GM23338 (cell line): ENCODE data around the gene PDE4D. TPM values are rescaled to one million over a fixed set of nuclear protein-coding genes. Genes with fewer than 3 reads are reported as not detected.

ENCODE experiments used
- CREB1 ChIP-seq: fragments of 250-450 bp; sonication (Bioruptor Pico); IDR thresholded peaks from 2 replicates; pipeline ENCODE4 v1.5.0; 2020; ENCODE audit warnings: low read depth, mild to moderate bottlenecking, moderate library complexity
- EZH2phosphoT487 ChIP-seq: fragments of 200-600 bp; sonication (generic); IDR thresholded peaks from one replicate; pipeline ENCODE4 v1.8.1; 2018; ENCODE audit warnings: antibody characterized with exemption; ENCODE audit not compliant: unreplicated experiment
- POLR2AphosphoS5 ChIP-seq: IDR thresholded peaks from 2 replicates; pipeline ENCODE4 v1.6.1; 2016; ENCODE audit warnings: antibody characterized with exemption, low read depth
- polyA plus RNA-seq: library from polyadenylated mRNA; unstranded; fragments of >200 nt; fragmentation: Nextera tagmentation; extraction: Ambion mirVana; gene quantifications from 2 replicates; pipeline ENCODE4 v1.2.1, GENCODE V29; 2016
- total RNA-seq: library from RNA; depleted of rRNA; stranded (reverse); fragments of >200 nt; shearing (Covaris generic); gene quantifications from 2 replicates; pipeline ENCODE4 v1.2.3, GENCODE V29; 2014
- TF ChIP-seq, protein P1 (sequence below): fragments of 250-450 bp; sonication (Bioruptor Pico); IDR thresholded peaks from 2 replicates; pipeline ENCODE4 v1.5.0; 2020; ENCODE audit warnings: mild to moderate bottlenecking, moderate library complexity
- TF ChIP-seq, protein P2 (sequence below): IDR thresholded peaks from one replicate; pipeline ENCODE4 v1.6.1; 2018; ENCODE audit warnings: antibody characterized with exemption; ENCODE audit not compliant: unreplicated experiment

Gene PDE4D
- total and polyA plus RNA-seq, 2 experiments from 2014 or later = 2.1 to 4.7 TPM

DNA sequence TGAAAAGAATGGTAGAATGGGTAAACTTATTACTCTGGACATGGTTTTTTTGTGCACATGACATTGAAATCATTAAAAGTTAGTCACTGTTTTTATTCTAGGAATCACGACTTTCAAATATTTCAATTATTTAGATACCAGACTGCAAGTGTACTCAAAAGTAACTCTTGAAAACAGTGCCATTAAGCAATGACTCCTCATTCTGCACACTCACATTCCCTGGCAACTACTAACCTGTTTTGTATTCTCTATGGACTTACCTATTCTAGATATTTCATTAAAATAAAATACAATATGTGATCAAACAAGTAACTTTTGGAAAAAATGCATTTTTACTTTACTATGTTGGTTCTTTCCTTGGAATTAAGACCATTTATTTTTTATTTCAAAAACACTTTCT, 607.0 kb downstream of the PDE4D start (continued):
- TF ChIP-seq, protein P1, sequence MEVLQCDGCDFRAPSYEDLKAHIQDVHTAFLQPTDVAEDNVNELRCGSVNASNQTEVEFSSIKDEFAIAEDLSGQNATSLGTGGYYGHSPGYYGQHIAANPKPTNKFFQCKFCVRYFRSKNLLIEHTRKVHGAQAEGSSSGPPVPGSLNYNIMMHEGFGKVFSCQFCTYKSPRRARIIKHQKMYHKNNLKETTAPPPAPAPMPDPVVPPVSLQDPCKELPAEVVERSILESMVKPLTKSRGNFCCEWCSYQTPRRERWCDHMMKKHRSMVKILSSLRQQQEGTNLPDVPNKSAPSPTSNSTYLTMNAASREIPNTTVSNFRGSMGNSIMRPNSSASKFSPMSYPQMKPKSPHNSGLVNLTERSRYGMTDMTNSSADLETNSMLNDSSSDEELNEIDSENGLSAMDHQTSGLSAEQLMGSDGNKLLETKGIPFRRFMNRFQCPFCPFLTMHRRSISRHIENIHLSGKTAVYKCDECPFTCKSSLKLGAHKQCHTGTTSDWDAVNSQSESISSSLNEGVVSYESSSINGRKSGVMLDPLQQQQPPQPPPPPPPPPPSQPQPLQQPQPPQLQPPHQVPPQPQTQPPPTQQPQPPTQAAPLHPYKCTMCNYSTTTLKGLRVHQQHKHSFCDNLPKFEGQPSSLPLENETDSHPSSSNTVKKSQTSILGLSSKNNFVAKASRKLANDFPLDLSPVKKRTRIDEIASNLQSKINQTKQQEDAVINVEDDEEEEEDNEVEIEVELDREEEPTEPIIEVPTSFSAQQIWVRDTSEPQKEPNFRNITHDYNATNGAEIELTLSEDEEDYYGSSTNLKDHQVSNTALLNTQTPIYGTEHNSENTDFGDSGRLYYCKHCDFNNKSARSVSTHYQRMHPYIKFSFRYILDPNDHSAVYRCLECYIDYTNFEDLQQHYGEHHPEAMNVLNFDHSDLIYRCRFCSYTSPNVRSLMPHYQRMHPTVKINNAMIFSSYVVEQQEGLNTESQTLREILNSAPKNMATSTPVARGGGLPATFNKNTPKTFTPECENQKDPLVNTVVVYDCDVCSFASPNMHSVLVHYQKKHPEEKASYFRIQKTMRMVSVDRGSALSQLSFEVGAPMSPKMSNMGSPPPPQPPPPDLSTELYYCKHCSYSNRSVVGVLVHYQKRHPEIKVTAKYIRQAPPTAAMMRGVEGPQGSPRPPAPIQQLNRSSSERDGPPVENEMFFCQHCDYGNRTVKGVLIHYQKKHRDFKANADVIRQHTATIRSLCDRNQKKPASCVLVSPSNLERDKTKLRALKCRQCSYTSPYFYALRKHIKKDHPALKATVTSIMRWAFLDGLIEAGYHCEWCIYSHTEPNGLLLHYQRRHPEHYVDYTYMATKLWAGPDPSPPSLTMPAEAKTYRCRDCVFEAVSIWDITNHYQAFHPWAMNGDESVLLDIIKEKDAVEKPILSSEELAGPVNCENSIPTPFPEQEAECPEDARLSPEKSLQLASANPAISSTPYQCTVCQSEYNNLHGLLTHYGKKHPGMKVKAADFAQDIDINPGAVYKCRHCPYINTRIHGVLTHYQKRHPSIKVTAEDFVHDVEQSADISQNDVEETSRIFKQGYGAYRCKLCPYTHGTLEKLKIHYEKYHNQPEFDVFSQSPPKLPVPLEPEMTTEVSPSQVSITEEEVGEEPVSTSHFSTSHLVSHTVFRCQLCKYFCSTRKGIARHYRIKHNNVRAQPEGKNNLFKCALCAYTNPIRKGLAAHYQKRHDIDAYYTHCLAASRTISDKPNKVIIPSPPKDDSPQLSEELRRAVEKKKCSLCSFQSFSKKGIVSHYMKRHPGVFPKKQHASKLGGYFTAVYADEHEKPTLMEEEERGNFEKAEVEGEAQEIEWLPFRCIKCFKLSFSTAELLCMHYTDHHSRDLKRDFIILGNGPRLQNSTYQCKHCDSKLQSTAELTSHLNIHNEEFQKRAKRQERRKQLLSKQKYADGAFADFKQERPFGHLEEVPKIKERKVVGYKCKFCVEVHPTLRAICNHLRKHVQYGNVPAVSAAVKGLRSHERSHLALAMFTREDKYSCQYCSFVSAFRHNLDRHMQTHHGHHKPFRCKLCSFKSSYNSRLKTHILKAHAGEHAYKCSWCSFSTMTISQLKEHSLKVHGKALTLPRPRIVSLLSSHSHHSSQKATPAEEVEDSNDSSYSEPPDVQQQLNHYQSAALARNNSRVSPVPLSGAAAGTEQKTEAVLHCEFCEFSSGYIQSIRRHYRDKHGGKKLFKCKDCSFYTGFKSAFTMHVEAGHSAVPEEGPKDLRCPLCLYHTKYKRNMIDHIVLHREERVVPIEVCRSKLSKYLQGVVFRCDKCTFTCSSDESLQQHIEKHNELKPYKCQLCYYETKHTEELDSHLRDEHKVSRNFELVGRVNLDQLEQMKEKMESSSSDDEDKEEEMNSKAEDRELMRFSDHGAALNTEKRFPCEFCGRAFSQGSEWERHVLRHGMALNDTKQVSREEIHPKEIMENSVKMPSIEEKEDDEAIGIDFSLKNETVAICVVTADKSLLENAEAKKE (CRISPR knock-in tag) = no peak
- TF ChIP-seq POLR2AphosphoS5 (no peak), EZH2phosphoT487 (no peak), CREB1 (CRISPR knock-in tag) (no peak)
- TF ChIP-seq, protein P2, sequence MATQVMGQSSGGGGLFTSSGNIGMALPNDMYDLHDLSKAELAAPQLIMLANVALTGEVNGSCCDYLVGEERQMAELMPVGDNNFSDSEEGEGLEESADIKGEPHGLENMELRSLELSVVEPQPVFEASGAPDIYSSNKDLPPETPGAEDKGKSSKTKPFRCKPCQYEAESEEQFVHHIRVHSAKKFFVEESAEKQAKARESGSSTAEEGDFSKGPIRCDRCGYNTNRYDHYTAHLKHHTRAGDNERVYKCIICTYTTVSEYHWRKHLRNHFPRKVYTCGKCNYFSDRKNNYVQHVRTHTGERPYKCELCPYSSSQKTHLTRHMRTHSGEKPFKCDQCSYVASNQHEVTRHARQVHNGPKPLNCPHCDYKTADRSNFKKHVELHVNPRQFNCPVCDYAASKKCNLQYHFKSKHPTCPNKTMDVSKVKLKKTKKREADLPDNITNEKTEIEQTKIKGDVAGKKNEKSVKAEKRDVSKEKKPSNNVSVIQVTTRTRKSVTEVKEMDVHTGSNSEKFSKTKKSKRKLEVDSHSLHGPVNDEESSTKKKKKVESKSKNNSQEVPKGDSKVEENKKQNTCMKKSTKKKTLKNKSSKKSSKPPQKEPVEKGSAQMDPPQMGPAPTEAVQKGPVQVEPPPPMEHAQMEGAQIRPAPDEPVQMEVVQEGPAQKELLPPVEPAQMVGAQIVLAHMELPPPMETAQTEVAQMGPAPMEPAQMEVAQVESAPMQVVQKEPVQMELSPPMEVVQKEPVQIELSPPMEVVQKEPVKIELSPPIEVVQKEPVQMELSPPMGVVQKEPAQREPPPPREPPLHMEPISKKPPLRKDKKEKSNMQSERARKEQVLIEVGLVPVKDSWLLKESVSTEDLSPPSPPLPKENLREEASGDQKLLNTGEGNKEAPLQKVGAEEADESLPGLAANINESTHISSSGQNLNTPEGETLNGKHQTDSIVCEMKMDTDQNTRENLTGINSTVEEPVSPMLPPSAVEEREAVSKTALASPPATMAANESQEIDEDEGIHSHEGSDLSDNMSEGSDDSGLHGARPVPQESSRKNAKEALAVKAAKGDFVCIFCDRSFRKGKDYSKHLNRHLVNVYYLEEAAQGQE = no peak
